HG03521 (cell line): ENCODE results near the gene MMP3.
"Not testable (repeated sequence)": the region's sequence is repeated elsewhere in the genome, so short reads cannot be mapped to it uniquely, and the experiment has no call there.

ENCODE experiments used
- ATAC-seq: cut with Tn5 transposase; IDR thresholded peaks from one replicate; pipeline ENCODE4 v1.9.1; 2021; ENCODE audit warnings: mild to moderate bottlenecking, moderate library complexity; ENCODE audit not compliant: unreplicated experiment

MMP3 gene

DNA sequence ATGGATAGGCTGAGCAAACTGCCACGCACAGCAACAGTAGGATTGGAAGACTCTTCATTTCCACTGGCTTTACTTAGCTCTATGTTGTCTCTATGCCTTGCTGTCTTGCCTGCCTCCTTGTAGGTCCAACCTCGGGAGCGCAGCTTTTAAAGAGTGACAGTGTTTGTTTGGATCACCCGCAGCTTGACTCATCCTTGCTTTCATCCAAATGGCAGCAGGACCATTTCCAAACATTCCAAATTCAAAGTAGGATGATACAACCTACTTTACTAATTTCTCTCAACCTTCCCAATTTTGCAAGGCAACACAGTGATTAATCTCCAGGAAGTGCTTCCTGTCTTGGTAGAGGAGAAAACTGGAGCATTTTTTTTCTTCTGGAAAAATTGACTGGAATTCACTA, at the start of gene MMP3:
Gene MMP3, minus strand, starts transcription at position 121 of the 400 bp plus-strand sequence. Its CDS starts 63 bp downstream, at position 58.
- no peak for ATAC-seq

DNA sequence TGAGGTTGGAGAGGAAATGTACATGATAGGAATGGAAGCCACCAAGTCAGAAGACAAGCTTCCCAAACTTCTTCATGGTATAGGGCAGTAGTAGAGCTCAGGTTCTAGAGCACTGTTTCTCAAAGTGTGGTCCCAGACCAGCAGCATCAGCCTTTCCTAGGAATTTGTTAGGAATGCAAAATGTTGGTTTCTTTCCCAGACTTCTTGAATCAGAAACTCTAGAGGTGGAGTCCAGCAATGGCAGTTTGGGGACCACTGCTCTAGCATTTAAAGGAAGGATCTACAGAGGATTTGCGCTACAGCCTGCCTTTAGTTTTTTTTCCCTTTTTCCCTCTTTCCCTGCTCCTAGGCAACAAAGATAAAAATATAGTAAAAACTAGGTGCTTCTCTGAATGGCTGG, 48.3 kb upstream of the MMP3 start:
- ATAC-seq, result no peak

DNA sequence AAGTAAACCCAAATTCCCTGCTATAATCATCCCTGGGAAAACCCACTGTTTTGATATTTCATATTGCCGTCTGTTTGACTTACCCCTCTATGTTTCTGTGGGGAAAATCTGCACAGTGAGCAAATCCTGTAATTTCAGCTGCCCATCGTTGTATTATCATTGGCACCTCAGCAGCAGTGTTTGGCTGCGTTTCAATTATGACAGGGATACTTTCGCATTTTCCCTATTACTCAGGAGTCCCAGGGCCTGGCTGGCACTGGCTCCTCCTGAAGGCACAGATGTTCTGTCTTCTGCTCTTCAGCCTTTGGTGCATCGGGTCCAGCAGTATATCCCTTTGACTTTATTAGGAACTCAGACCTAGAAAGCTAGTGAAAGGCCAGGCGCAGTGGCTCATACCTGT, 43.6 kb upstream of the MMP3 start:
- no peak for ATAC-seq

DNA sequence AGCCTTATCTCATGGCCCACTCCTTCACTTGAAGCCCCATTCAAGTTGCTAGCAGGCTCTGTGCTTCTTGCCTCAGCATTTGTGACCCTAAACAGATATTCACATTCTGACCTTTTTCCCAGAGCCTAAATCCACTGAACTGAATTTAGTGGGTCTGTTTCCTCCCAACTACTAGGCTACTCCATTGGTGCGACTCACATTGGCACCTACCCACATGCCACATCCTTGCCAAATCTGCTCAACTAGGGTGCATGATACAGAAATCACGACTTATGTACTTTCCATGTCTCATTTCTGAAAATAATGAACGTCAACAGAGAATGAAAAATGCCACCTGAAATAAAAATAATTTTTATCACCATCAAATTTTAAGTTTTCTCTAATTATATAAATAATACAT, 39.7 kb upstream of the MMP3 start:
- no peak for ATAC-seq

DNA sequence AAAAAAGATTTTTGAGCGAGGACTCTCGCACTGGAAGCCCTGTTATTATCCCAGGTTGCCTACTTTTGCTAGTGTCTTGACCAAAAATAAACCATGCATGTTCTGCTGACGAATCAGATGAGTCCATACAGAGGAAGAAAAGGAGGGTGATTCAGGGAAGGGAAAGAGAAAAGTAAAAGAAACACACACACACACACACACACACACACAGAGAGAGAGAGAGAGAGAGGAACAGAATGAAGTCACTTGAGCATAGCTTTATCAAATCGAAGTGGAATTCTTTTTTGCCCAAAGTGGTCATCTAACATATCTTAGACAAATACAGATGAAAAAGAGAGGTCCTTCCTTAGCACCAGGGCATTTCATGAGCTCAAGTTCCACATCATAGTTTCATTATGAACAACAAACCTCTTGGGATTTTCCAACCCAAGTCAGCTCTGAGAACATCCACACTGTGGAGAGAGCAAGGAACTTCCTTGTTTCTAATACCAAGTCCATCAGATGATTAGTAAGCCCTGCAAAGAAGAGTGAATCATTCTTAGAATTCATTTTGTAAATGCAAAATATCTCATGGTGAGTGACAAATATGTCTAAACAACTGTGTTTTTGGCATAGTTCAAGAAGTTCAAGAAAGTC, 39.1 kb upstream of the MMP3 start:
- ATAC-seq, result no peak

DNA sequence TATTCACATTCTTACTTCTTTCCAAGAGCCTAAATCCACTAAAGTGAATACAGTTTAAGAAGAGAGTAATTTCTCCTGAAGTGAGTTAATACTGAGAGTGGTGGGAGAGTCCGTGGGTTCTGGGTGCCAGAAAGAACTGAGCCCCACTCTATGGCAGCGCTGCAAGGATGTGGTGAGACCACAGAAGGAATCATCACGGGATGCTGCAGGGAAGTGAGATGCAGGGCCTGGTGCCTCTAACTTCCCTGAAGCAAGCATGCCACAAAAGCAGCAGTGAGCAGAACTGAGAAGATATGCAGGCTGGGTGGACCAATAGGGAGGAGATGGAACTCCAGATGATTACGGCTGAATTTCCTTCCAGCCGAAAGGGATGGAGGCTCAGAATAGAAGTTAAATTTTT, 36.4 kb upstream of the MMP3 start:
- no peak for ATAC-seq

DNA sequence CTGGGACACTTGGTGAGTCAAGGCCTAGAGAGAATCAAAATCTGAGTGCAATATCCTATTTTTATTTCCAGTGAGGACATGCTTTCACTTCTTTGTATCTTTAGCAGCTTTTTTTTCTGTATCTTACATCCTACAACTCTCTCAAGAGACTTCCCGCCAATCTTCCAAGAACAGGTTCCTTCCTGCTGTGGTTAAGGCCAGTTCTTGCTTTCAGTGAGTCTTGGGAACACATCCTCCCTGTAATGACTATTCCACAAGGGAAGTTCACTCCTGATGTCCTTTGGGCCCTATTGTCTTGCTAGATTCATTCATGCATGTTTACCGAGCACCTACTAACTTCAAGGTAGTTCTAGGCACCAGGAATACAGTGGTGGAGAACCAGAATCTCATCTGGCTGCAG, 35.2 kb upstream of the MMP3 start:
- no peak for ATAC-seq

DNA sequence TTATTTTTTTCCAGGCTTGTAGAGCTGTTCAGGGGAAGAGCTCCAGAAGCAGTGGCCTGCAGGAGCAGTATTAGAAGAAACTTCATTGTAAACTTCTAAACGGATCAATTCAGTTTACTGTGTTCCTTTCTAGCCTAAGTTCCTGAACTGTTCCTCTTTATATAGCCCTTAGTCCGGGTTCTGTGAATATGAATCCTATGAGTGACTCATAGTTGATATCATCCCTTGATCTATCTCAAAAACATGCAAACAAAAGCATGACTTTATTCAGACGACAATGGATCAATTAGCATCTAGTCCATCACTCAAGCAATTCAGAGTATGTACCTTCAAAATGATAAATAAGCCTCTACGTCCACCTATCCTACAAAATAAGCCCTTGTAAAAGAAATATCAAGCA, 31.4 kb upstream of the MMP3 start, which contains the start of gene MMP12:
Gene MMP12, minus strand, starts transcription at position 131 of the 400 bp plus-strand sequence. Its CDS starts 45 bp downstream, at position 86.
- no peak for ATAC-seq

DNA sequence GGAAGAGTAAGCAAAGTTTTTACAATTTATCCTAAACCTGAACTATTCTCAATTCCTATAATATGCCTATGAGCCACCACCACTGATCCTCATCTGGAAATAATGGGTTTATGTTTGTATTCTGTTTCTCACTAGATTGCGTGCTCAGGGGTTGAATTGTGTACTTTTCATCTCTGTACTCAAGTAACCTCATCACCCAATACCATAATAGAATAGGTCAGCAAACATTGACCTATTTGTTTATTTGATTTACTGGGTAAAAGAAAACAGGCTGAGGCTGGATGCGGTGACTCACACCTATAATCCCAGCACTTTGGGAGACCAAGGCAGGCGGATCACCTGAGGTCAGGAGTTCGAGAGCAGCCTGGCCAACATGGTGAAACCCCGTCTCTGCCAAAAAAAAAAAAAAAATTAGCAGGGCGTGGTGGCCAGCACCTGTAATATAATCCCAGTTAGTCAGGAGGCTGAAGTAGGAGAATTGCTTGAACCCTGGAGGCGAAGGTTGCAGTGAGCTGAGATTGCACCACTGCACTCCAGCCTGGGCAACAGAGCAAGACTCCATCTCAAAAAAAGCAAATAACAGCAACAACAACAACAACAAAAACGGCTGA, 26.1 kb upstream of the MMP3 start:
- not testable (repeated sequence) for ATAC-seq

DNA sequence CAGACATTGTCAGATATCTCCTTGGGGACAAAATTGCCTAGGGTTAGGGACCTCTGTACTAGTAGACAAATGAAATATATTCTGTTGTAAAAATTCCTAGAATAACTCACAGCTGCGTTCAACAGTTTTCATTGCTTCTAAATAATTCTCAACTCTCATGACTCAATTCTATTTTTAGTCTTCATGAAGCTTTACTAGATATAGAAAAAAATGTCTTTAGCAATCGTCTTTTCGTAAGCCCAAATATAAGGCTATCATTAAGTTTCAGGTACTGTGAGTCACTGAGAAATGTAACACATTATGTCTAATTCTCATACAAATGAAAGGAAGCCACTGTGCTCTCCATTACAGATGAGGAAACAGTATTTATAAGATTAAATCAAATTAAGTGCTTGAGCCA, 24.9 kb upstream of the MMP3 start:
- ATAC-seq, result no peak

DNA sequence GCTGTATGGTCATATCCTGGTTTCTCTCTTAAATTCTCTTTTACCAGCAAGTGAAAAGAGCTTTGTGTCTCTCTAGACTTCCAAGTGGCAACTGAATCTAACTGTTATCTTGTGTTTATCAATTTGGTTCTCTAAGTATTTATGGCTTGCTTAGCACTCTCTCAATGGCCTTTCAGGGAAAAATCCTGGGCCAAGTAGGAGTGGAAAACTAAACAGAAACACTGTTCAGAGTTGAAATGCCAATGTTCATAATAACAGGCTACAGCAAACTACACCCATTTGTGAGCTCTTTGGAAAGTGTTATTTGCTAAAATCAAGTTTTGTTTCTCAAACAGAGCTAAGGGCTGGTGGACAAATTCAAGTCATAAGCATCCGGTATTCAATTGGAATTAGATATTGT, 21.3 kb upstream of the MMP3 start:
- ATAC-seq, result no peak

DNA sequence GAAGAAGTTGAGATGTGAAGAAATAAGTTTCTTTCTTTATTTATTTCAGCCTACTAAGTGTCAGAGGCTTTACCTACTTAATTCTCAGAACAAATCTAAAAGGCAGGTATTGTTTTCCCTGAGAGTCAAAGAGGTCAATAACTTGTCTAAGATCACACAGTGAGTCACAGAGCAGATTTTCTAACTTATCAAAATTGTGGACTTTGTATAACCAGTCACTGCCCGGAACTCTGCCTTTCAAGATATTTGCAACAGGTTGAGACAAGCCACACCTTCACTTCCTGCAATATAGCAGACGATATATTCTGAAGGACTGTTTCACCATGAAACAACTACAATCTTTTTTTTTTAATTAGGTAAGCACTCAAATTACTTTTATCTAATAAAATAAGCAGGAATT, 10.5 kb upstream of the MMP3 start:
- no peak for ATAC-seq

DNA sequence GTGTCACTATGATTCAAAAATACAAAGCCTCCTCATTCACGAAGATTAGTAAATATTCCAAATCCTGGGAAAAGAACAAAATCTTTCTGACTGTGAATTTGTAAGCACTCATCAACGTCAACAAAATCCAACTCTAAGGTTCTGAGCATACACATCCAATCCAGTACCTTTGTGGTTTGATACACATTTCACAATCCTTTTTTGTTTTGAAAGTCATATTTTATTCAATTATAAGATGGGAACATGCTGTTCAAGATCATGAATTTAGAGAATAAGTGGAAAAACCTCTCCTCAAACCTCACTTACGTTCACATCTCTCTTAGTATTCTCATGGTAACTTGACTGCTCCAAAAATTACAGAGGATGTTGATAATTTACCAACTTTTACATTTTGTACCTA, 9.6 kb upstream of the MMP3 start:
- ATAC-seq, result no peak

DNA sequence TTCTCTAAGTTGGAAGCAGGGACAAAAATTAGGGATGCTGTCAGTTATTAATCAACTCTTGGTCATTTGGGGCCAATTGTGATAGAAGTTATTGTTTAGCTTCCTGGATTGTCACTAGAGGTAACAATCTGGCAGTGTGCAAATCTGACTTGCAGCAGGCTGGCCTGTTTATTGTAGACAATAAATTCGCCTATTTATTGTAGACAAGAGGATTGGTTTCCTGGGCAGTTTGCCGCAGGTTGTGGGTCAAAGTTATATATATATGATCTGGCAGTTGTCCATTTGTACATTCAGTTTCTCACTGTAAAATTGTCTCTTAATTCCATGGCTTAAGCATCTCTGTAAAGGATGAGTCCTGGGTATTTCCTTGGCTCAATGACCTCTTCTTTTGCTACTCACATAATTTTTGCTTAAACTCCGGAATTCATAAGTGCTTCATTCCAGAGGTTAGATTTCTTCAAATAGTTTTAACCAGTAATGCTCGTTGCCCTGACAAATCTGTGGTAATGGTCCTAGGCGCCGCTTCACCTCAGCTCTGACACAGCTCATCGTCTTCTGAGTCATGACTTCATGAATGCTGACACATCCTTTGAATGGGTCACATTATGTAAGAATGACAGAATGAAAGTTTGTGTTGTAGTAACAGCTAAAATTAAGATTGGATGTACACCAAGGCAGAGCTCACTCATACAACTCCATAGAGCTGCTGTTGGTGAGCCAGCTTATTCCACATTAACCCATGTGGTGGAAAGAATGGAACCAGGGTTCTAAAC, 7.8 kb upstream of the MMP3 start:
- no peak for ATAC-seq

DNA sequence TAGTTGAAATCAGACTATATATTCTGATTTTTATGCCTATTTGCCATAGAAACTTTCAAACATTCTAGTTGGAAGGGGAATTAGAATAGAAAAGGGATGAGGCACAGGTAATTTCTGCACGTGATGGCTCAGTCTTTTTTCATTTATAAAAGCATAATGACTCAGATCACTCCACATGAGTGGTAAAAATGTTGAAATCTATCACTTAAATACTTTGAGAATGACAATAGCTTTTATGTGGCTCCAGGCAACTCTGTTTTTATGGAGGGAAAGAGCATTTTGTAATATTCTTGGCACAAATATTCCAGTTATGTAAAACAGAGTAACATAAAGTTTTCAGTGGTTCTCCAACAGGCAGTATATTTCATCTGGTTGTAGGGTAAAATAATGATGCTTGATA, 5.9 kb upstream of the MMP3 start:
- ATAC-seq, result no peak

DNA sequence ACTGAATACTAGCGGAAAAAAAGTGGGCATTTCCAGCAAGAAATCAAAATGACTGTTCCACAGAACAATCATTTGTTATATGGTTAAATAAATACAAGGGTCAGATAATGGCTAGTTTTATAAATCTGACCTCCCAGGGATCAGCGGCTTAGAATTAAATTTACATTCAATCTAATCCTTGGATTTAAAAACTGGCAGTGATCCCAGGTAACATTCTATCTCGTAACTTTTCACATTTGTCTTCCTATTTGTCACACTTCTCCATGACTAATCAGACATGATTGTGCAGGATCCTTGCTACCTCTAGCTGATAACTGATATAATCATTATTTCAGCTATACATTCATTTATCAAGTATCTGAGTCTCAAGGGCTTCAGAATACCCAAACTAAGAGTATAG, 2.9 kb upstream of the MMP3 start:
- ATAC-seq, result no peak

DNA sequence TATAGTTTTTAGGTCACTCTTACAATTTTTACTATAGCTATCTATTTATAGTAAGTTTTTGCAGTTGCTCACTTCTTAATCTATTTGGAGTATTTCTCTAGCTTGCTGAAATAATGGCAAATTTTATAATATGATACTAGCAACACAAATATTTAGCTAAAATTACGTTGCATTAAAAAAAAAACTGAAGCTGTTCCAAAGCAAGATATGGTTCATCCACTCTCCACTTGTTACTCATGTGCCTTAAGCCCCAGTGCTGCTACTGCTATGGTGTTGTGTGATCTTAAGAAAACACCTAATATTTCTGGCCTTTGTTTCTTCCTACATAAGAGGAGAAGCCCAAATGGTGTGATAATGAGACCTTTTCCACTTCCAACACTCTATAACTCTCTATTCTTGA, 479 bp downstream of the MMP3 start:
- no peak for ATAC-seq

DNA sequence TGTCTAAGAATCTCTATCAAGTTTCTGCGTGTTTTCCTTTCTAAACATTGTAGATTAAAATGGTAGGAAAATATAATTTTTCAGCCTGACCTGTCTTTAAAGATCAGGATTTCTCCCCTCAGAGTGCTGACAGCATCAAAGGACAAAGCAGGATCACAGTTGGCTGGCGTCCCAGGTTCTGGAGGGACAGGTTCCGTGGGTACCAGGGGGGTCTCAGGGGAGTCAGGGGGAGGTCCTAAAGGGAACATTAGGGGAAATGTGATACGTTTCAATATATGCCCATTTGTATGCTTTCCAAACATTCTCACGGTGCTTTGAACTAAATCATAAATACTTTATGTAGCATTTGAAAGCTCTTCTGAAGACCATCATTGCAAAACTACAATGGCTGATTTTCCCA, 3.4 kb downstream of the MMP3 start:
- no peak for ATAC-seq

DNA sequence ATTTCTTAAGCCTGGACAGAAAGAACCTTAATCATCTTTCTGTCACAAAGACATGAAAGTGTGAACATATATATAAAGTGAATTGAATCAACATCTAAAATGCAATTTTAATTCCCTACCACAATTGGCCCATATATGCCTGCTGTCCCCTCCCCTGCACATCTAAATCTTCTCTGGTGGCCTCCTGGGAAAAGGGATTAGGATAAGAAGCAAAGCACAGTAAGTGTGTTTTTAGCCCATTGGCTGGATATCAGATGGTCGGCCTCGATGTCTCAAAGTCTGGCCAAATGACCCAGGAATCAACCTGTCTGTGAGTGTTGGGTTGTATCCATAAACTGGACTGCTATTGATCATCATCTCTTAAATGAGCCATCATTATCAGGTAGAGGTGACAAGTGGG, 5.8 kb downstream of the MMP3 start:
- ATAC-seq, result no peak

DNA sequence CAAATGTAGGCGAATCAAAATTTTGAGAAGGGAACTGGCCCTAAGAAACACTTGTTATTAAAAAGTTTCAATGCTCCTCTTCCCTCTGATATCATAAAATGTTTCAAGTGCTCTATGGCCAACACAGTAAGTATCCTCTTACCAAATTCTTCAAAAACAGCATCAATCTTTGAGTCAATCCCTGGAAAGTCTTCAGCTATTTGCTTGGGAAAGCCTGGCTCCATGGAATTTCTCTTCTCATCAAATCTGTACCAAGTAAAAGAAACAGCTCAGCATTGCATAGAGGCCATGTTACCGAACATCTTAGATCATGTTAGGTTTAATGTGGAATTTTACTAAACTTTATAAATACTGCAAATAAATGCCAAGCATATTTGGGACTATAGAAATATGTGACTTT, 6.3 kb downstream of the MMP3 start:
- no peak for ATAC-seq

DNA sequence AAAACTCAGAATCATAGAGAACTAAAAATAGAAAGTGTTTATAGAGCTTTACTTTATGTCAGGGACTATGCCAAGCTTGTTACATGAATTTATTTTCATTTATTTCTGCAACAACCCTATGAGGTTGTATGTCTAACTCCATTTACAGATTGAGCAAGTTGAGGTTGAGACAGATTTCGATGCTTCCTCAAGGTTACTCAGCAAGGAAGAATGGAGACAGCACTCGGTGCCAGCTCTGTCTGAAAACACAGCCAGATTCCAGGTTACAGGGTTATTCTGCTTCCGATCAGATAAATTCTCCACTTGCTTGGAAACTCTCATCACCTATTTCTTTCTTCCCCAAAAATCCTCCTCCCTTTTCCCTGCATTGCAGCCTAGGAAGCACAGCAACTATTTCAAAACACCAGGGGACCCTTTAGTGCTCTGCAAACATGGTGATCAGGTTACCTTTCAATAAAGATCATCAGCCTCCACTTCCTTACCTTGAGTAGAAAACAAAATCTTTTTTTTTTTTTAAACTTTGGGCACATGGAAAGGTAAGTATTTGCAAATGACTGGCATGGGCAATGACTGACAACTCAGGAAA, 7.0 kb downstream of the MMP3 start:
- no peak for ATAC-seq

DNA sequence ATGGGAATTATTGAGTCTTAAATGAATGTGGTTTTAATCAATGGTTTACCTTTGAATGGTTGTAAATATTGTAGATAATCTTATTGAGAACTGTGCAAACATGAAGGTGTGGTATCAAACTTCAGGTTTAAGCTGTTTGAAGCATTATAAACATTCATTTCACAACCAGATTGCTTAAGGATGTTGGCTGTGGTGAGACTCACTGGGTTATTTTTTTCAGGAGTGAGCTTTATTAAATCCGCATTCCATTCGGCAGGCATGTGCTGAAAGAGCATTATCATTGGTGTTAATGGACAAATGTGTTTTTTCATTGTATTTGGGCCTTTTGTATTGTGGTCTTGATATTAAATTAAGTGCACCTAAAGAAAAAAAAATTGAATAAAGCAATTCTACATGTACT, 9.7 kb downstream of the MMP3 start:
- no peak for ATAC-seq
